Posterior vena cava (tissue), 2 donors: ENCODE measurements around the gene CD1E. TPM values are rescaled to one million over a fixed set of nuclear protein-coding genes. Genes with fewer than 3 reads are reported as not detected.
"Not testable (repeated sequence)": the region's sequence is repeated elsewhere in the genome, so short reads cannot be mapped to it uniquely, and the experiment has no call there.

Experiments used
- DNase-seq: peaks from one replicate; pipeline ENCODE4 v3.0.0-alpha.2; 2020; ENCODE audit warnings: low spot score
- intact Hi-C, 2 donors: fragments of 100-400 bp; cut with DNase I; formaldehyde crosslinking; loops; one replicate each; pipeline versions ENCODE4 v1.14.1 to v1.14.2; 2022 to 2023
- total RNA-seq, 2 donors: library from RNA; stranded (reverse); fragmentation: NEBNext Ultra II Directional; extraction: Animal tissue kit (Norgen Biotek cat#: 25700); gene quantifications; one replicate each; pipeline ENCODE4 v1.2.1, GENCODE V29; 2021
- donor health status: DM: yes; HTN: yes; CAD: no.
- donor health status: DM: yes; HTN: yes; CAD: no.

CD1E gene
- total RNA-seq, 2 donors from 2014 or later: not detected

DNA sequence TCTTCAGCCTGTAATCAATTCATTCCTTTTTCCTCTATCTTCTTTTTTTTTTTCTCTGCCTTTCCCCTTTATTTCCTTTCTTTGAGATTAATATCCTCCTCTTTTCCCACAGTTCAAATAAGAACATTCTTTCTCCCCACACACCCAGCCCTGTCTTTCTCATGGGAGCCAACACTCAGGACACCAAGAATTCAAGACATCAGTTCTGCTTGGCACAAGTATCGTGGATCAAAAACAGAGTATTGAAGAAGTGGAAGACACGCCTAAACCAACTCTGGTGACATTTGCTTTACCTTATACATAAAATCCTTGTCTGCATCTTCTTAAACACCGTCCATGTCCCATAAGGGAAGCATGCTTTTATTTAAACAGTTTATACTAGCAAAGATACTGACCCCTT, 2.9 kb downstream of the CD1E start:
- intact Hi-C loops: no loop called here
- no peak for DNase-seq

DNA sequence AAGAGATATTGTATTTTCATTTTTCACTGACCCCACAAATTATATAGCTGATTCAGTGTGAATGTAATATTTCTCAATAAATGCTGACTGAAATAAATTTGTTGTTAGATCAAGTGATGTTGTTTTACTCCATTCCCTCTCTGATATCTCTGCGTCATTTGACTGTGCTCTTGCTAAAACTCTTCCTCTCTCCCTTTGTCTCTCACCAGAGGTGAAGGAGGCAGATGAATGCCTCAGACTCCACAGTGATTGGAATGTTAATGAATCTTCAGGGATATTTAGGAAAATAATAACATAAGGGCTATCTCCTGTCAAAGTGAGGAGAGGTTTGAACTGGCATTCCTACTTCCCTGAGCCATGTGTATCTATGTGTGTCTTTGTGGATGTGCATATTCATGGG, 3.7 kb downstream of the CD1E start:
- DNase-seq: no peak
- intact Hi-C loops: no loop called here

DNA sequence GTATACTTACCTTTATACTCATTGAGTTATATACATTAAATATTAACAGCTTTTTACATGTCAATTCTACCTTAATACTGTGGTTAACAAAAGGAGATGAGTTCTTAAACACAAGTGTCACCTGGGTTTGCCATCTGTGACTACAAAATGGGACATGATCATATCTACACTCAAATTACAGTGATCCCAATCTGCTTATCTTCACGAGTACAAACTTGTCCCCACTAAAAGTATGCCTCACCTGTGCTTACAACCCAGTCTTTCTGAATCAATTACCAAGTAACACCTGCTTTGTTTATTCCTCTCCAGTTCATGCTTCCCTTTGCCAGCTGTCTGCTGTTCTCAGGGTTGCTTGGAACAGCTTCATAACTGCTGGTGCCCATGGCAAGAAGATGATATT, 8.8 kb downstream of the CD1E start:
- DNase-seq: no peak
- intact Hi-C loops: no loop called here

DNA sequence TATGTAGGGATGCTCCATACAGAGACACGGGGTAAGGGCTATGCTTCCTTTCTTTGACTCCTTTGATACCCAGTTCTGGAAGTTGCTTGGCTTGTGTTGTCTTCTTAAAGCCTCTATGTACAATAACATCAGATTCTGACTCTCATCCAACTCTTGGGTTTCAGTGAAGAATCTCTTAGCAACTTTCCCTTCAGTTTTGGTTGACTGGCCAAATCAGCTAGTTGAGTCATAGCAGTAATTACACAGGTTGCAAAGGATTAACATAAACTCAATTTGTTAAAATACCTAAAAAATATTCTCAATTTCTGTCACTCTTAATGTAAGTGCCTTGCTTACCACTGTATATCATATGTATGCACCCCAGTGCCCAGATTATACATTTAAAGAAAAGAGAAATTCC, 9.2 kb downstream of the CD1E start:
- intact Hi-C loops: no loop called here

DNA sequence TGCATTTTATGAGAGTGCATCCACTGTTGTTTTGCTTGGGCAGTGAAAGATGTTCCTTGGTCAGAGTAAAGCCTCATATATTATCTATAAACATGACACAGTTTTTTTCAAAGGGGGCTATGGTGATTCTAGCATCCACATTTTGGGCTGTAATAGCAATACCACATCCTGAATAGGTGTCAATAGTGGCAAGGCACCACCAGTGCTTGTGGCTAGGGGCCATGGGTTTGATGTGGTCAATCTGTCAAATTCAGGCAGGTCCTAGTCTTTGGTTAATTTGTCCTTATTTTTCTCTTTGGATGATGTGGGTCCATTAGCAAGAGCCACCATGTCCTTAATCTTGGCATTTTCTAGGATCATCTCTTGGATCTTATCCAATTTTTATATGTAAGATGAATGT, 13.1 kb downstream of the CD1E start:
- intact Hi-C loops: no loop called here
- DNase-seq: no peak

More for the DNA sequence above, 9.2 kb downstream of the CD1E start:
- no peak for DNase-seq

DNA sequence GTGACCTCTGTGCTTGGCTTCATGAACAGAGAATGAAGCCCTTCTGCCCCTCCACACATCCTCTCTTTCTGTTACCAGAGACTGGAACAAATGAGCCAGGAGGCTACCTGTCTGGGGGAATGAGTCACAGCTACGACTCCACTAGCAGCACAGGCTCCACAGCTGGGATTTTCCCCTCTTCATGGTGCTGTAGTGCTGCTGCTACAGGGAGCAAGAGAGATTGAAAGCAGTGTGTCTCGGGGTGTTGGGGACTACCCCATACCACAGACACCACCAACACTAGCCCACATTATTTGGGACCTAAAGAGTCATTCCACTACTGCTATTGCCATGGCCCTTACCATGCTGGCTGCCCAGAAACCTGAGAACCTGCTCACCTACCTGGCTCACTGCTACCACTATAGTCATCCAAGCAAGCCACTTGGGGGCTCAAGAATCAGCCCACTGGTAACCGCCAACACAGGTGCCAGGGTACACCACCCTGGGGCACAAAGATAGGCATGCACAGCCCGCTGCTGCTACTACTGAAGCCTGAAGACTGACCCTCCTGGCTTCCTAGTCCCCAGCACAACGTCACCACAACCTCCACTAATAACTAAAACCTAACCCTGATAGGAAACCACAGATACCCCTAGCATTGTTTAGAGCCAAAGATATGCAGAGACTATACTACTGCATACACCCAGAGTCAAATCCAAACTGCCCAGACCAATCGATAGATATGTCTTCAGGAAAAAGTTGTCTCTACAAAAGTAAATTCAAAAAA, 17.7 kb downstream of the CD1E start:
- intact Hi-C loops: no loop called here
- no peak for DNase-seq

DNA sequence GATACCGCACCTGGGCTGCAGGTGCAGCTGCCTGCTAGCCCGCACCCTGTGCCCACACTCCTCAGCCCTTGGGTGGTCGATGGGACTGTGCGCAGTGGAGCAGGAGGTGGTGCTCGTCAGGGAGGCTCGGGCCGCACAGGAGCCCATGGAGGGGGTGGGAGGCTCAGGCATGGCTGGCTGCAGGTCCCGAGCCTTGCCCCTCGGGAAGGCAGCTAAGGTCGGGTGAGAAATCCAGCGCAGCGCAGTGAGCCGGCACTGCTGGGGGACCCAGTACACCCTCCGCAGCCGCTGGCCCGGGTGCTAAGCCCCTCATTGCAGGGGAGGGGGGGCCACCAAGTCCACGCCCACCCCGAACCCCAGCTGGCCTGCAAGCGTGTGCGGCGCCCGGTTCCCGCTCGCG, 20.4 kb downstream of the CD1E start:
- intact Hi-C loops: not testable (repeated sequence)

DNA sequence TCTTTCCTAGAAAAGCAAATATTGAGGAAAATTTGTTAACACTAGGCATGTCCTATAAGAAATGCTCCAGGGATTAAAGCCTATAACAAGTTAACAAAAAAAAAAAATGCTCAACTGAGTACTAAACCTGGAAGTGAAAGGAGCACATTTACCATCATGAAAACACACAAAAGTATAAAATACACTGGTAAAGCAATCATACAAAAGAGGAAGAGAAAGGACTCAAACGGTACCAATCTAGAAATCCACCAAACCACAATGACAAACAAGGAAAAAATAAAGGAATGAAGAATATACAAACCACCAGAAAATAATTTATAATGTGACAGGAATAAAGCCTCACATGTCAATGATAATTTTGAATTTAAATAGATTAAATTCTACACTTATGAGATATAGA, 21.2 kb downstream of the CD1E start:
- intact Hi-C loops: no loop called here
- DNase-seq: no peak

More for the DNA sequence above, 20.4 kb downstream of the CD1E start:
- not testable (repeated sequence) for DNase-seq

DNA sequence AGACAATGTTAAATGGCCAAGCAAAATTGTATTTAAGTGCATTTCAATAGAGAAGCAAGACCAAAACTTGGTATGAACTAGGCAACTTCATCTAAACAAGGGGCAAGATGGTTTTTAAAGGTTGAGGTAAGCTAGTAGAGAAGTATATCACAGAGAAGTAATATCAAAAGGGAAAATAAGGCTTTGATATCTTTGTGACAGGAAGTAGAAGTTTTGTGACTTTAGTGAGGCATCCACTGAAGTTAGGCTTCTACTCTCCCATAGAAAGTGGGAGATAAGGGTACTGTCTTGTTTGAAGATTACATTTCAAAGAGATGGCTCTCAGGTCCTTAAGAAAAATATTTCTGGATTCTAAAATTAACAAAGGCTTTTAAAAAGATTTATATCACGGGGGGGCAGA, 36.6 kb downstream of the CD1E start:
- intact Hi-C loops: loop anchor here in 1 of 2 donors (5.0 kb wide), 1 partner anchor 578 kb away; no protein-coding TSS in a partner anchor

DNA sequence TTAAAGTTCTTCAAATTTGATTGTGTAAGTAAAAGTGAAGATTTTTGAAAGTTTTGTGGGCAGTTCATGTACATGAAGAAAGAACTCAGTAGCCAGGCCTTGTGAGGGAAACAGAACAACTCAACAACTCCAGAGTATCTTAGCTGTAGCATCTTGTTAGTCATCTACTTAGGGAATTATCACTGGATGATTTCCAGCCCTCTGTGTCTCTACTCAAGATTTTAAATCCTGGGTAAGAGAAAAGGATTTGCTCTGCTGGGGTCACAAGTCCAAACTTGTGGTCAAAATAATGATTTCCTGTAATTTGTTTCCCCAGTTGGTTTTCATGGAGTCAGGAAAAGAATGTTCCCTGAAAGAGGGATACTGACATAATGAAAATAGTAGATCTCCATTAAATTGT, 37.4 kb downstream of the CD1E start:
- intact Hi-C loops: loop anchor here in 1 of 2 donors (5.0 kb wide), 1 partner anchor 579 kb away; no protein-coding TSS in a partner anchor
- no peak for DNase-seq

More for the DNA sequence above, 36.6 kb downstream of the CD1E start:
- no peak for DNase-seq

DNA sequence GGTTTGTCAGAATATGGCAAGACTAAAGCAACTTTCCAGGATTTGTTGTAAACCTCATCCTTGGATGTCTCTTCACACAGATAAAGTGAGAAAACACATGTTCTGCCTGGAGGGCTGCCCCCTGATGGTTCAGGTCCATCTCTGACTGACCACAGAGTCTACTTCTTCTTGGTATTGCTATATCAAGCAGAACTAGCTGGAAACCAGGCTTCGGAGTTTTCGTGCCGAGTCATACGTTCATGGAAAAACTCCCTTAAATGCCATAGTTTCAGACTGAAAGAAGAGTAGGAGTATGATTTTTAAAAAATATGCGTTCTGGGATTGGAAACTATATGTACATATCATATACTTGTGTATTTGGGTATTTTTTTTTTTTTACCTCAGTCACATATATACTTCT, 39.8 kb downstream of the CD1E start:
- DNase-seq: no peak

DNA sequence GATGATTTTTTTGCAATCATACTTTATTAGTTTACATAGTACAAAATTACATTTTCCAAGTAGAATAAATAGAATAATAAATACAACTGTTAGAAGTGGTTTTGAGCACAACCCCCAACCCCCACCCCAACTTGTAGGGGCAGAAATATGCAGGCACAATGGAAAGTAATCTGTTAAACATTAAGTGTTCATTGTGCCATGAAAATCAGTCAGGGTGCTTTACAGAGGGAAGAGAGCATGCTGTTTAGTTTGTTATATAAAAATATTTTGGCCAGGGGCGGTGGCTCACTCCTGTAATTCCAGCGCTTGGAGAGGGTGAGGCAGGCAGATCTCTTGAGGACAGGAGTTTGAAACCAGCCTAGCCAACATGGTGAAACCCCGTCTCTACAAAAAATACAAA, 43.0 kb downstream of the CD1E start:
- no peak for DNase-seq
- intact Hi-C loops: no loop called here

More for the DNA sequence above, 39.8 kb downstream of the CD1E start:
- intact Hi-C loops: loop anchor here in 1 of 2 donors (5.0 kb wide), 1 partner anchor 581 kb away; no protein-coding TSS in a partner anchor

DNA sequence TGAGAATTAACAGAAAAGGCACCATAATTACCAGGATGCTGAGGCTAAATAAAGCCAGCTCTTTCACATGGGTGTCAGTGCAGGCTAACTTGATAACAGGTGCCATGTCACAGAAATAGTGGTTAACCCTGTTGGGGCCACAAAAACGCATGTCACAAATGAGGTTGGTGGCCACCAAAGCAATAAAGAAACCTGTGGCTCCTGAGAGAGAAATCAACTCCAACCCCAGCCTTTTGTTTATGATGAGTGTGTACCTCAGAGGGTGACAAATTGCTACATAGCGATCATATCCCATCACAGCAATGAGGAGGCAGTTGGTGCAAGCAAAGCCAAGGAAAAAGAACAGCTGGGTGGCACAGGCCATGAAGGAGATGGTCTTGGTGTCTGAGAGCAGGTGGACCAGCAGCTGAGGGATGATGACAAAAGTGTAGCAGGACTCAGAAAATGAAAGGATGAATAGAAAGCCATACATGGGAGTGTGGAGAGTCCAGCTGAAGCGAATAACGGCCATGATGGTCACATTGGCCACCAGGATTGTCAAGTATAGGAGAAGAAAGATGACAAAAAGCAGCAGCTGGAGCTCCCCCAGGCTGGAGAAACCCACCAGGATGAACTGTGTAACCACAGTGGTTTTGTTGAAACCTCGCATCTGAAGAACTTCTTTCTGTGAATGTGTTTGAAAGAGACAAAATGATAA, 45.3 kb downstream of the CD1E start, which contains the start of gene OR10T2:
TSS of gene OR10T2 (minus strand) at position 649 of the 697 bp plus-strand sequence. CDS start at position 649, 0 bp downstream.
- DNase-seq: no peak
- intact Hi-C loops: no loop called here

DNA sequence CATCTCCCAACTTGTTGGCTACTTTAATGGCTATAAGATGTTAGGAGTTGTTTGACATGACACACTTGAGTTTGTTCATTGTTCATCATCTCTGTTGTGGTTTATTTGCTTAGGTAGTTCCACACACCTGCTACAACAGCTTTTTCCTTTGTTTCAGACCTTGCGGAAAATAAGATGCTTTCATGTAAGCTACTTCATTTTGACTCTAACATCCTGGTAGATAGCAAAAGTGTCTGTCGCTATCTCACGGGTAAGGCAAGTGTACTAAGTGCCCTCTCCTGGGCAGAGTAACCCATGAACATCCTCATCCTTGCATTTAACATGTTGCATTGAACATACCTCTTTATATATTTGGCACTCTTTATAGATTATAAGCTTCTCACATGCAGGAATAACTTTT, 47.2 kb downstream of the CD1E start:
- intact Hi-C loops: no loop called here
- no peak for DNase-seq

DNA sequence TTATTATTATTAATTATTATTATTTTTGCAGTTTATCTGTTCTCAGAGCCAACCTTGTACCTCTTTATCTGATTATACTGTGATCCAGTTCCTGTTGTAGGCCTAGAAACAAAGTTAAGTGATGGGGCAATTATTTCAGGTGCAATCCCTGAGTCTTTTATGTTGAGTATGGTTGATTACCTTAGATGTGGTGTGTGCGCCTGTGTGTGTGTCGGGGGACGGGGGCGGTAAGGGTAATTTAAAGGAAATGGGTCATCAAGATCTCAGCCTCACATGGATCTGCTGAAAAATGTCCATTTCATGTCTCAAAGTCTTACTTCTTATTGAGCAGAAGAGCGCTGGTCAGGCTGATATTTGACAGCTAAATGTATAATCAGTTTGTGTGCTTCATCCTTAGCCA, 53.4 kb downstream of the CD1E start:
- intact Hi-C loops: no loop called here
- DNase-seq: no peak

Other genes starting within 250 kb of the CD1E start
- 1 to 10 TPM; 1.4 to 2.4 TPM for gene CD1D, start 173.0 kb upstream of the CD1E start, total RNA-seq
- not detected for gene CD1A, start 99.5 kb upstream of the CD1E start, total RNA-seq
- gene CD1C, start 64.0 kb upstream of the CD1E start, total RNA-seq: under 1 TPM; 0.38 to 0.51 TPM
- not detected for gene CD1B, start 22.4 kb upstream of the CD1E start, total RNA-seq
- gene OR10T2, start 45.6 kb downstream of the CD1E start, total RNA-seq: not detected
- not detected for gene OR10K2, start 72.3 kb downstream of the CD1E start, total RNA-seq
- gene OR10K1, start 107.9 kb downstream of the CD1E start, total RNA-seq: not detected
- gene OR10R2, start 118.3 kb downstream of the CD1E start, total RNA-seq: not detected
- gene OR6Y1, start 200.5 kb downstream of the CD1E start, total RNA-seq: not detected
- not detected for gene OR6P1, start 216.7 kb downstream of the CD1E start, total RNA-seq
- not detected for gene OR10X1, start 226.0 kb downstream of the CD1E start, total RNA-seq